HCT116 (cell line): Measurements from ENCODE around the gene ARHGAP42. TPM values are rescaled to one million over a fixed set of nuclear protein-coding genes. Genes with fewer than 3 reads are reported as not detected.

Experiments used
- ATAC-seq: fragments of 200-7000 bp; cut with Tn5 transposase; 2 replicates; pipeline ENCODE4 v1.9.1; 2020; ENCODE audit warnings: mild to moderate bottlenecking, moderate library complexity
- BruUV-seq: library from RNA; stranded (reverse); fragments of 400-500 nt; replicated peaks from 2 replicates; lab custom pipeline; 2021; lab: Mats Ljungman, UMichigan
- CTCF ChIA-PET: fragments of 300-600 bp; sonication (Branson Sonifier 250); formaldehyde crosslinking; loops from one replicate; lab custom pipeline; 2021; ENCODE audit warnings: antibody characterized with exemption; lab: Charles Lee
- POLR2A ChIA-PET: fragments of 300-600, 350-600 bp; sonication (Branson Sonifier 250); formaldehyde crosslinking; loops from one replicate; lab custom pipeline; 2021; ENCODE audit warnings: antibody characterized with exemption; lab: Charles Lee
- RAD21 ChIA-PET, 2 experiments: fragments of 300-600 bp; sonication (Branson Sonifier 250); formaldehyde crosslinking; loops; one replicate each; lab custom pipeline; 2023; ENCODE audit warnings: low total read pairs in 2 of 2; ENCODE audit not compliant: uncharacterized antibody in 2 of 2, unreplicated experiment in 2 of 2, low non-redundant PET in 1 of 2; lab: Charles Lee
- DNase-seq: peaks from one replicate; pipeline ENCODE4 v3.0.0-alpha.2; 2010; ENCODE audit warnings: low read depth, low spot score
- H2AFZ ChIP-seq: fragments of 200-600 bp; shearing (Covaris generic), sonication (generic); 2 replicates; pipeline ENCODE4 v1.6.1; 2017; ENCODE audit warnings: low read depth, mixed run types, mixed read lengths, antibody characterized with exemption, low read length; ENCODE audit not compliant: poor library complexity, severe bottlenecking
- H3K27ac ChIP-seq: 2 replicates; pipeline ENCODE4 v1.5.1; 2012; ENCODE audit warnings: low read depth, low read length
- H3K27me3 ChIP-seq: fragments of 200-600 bp; sonication (generic); 2 replicates; pipeline ENCODE4 v1.6.1; 2016; ENCODE audit warnings: mixed run types, low read length, mixed read lengths; ENCODE audit not compliant: insufficient read depth
- H3K36me3 ChIP-seq, 2 experiments: fragments of 200-500 bp in 1 of 2; fragments of 200-600 bp in 1 of 2; sonication (Bioruptor generic) in 1 of 2; sonication (generic) in 1 of 2; 2 replicates each; pipeline versions ENCODE4 v1.5.1 to v1.6.1; 2014 to 2016; ENCODE audit warnings: low read length in 2 of 2, inconsistent platforms in 1 of 2, mixed read lengths in 1 of 2, mixed run types in 1 of 2; ENCODE audit not compliant: insufficient read depth in 2 of 2, control insufficient read depth in 1 of 2
- H3K4me1 ChIP-seq, 2 experiments: fragments of 200-600 bp in 1 of 2; sonication (generic) in 1 of 2; 2 replicates each; pipeline versions ENCODE4 v1.5.1 to v1.6.1; 2012 to 2017; ENCODE audit warnings: low read length in 2 of 2, inconsistent platforms in 1 of 2, mild to moderate bottlenecking in 1 of 2, mixed read lengths in 1 of 2, mixed run types in 1 of 2, moderate library complexity in 1 of 2; ENCODE audit not compliant: insufficient read depth in 2 of 2, control insufficient read depth in 1 of 2
- H3K4me2 ChIP-seq: fragments of 200-600 bp; sonication (generic); 2 replicates; pipeline ENCODE4 v1.6.1; 2017; ENCODE audit warnings: mixed run types, low read length, mixed read lengths
- H3K4me3 ChIP-seq, 2 experiments: fragments of 200-600 bp in 1 of 2; sonication (generic) in 1 of 2; replicated peaks in 1 of 2; 2 replicates each; pipeline ENCODE4 v1.5.1; 2011 to 2016; ENCODE audit warnings: low read length in 2 of 2, control low read depth in 1 of 2, low read depth in 1 of 2, mild to moderate bottlenecking in 1 of 2, mixed read lengths in 1 of 2, mixed run types in 1 of 2
- H3K79me2 ChIP-seq: fragments of 200-600 bp; sonication (generic); 2 replicates; pipeline ENCODE4 v1.6.1; 2017; ENCODE audit warnings: mild to moderate bottlenecking, mixed run types, low read length, moderate library complexity, mixed read lengths; ENCODE audit not compliant: insufficient read depth
- H3K9ac ChIP-seq: fragments of 200-600 bp; sonication (generic); 2 replicates; pipeline ENCODE4 v1.6.1; 2016; ENCODE audit warnings: low read length, mixed read lengths
- H3K9me2 ChIP-seq: fragments of 200-600 bp; sonication (generic), shearing (Covaris generic); 2 replicates; pipeline ENCODE4 v1.6.1; 2017; ENCODE audit warnings: mixed run types, mild to moderate bottlenecking, moderate library complexity; ENCODE audit not compliant: insufficient read depth
- H3K9me3 ChIP-seq, 2 experiments: fragments of 200-500 bp in 1 of 2; fragments of 200-600 bp in 1 of 2; sonication (Bioruptor generic) in 1 of 2; sonication (generic) in 1 of 2; 2 replicates each; pipeline ENCODE4 v1.6.1; 2014 to 2017; ENCODE audit warnings: low read length in 2 of 2, mixed read lengths in 2 of 2, inconsistent platforms in 1 of 2, low read depth in 1 of 2, mild to moderate bottlenecking in 1 of 2, mixed run types in 1 of 2, moderate library complexity in 1 of 2; ENCODE audit not compliant: control insufficient read depth in 1 of 2, insufficient read depth in 1 of 2
- H4K20me1 ChIP-seq: fragments of 200-600 bp; sonication (generic), shearing (Covaris generic); 2 replicates; pipeline ENCODE4 v1.6.1; 2017; ENCODE audit warnings: mixed run types, mild to moderate bottlenecking, moderate library complexity; ENCODE audit not compliant: insufficient read depth
- CBX3 ChIP-seq: IDR thresholded peaks from 2 replicates; pipeline ENCODE4 v1.6.1; 2012; ENCODE audit warnings: low read depth
- CEBPB ChIP-seq: IDR thresholded peaks from 2 replicates; pipeline ENCODE4 v1.6.1; 2012; ENCODE audit warnings: low read depth
- CTCF ChIP-seq, 3 experiments: fragments of 200-600 bp in 1 of 3; sonication (generic) in 1 of 3; IDR thresholded peaks in 2 of 3; conservative IDR thresholded peaks in 1 of 3; 2 replicates each; pipeline ENCODE4 v1.5.1; 2012 to 2017; ENCODE audit warnings: low read depth in 2 of 3, low read length in 2 of 3, antibody characterized with exemption in 1 of 3, borderline replicate concordance in 1 of 3, control low read depth in 1 of 3, mild to moderate bottlenecking in 1 of 3, mixed read lengths in 1 of 3, mixed run types in 1 of 3, moderate library complexity in 1 of 3; ENCODE audit not compliant: insufficient read depth in 1 of 3
- EGR1 ChIP-seq: IDR thresholded peaks from 2 replicates; pipeline ENCODE4 v1.6.1; 2012; ENCODE audit warnings: low read depth
- ELF1 ChIP-seq: IDR thresholded peaks from 2 replicates; pipeline ENCODE4 v1.6.1; 2012; ENCODE audit warnings: low read depth, borderline replicate concordance
- EZH2phosphoT487 ChIP-seq: fragments of 200-600 bp; IDR thresholded peaks from 2 replicates; pipeline ENCODE4 v1.6.1; 2018; ENCODE audit warnings: antibody characterized with exemption, borderline replicate concordance
- FOSL1 ChIP-seq: IDR thresholded peaks from 2 replicates; pipeline ENCODE4 v1.6.1; 2012; ENCODE audit warnings: low read depth
- JUND ChIP-seq: IDR thresholded peaks from 2 replicates; pipeline ENCODE4 v1.6.1; 2012
- POLR2AphosphoS5 ChIP-seq: IDR thresholded peaks from 2 replicates; pipeline ENCODE4 v1.6.1; 2011; ENCODE audit warnings: mild to moderate bottlenecking, low read depth, low read length, moderate library complexity
- RAD21 ChIP-seq: IDR thresholded peaks from 2 replicates; pipeline ENCODE4 v1.6.1; 2012; ENCODE audit warnings: low read depth, mild to moderate bottlenecking
- SRF ChIP-seq: IDR thresholded peaks from 2 replicates; pipeline ENCODE4 v1.6.1; 2012; ENCODE audit warnings: low read depth
- TCF7L2 ChIP-seq: IDR thresholded peaks from 2 replicates; pipeline ENCODE4 v1.7.0; 2011; ENCODE audit warnings: borderline replicate concordance, inconsistent platforms; ENCODE audit not compliant: insufficient read depth, insufficient read length; ENCODE audit errors: extremely low read depth
- YY1 ChIP-seq: IDR thresholded peaks from 2 replicates; pipeline ENCODE4 v1.6.1; 2011; ENCODE audit warnings: low read length, low read depth, moderate library complexity, mild to moderate bottlenecking; ENCODE audit not compliant: insufficient replicate concordance; ENCODE audit errors: extremely low read depth
- ZBTB33 ChIP-seq: IDR thresholded peaks from 2 replicates; pipeline ENCODE4 v1.6.1; 2011; ENCODE audit warnings: mild to moderate bottlenecking, low read length, moderate library complexity; ENCODE audit not compliant: insufficient replicate concordance; ENCODE audit errors: extremely low read depth
- ZFX ChIP-seq: fragments of 450-650 bp; IDR thresholded peaks from 2 replicates; pipeline ENCODE4 v1.6.1; 2017
- ZNF274 ChIP-seq: fragments of 200-500 bp; sonication (Bioruptor generic); IDR thresholded peaks from 2 replicates; pipeline ENCODE4 v1.6.1; 2014; ENCODE audit warnings: mild to moderate bottlenecking, low read depth, low read length, inconsistent platforms
- intact Hi-C: fragments of 100-400 bp; cut with micrococcal nuclease; formaldehyde crosslinking; loops from 2 replicates; pipeline ENCODE4 v1.10.0; 2022
- total RNA-seq: library from RNA; stranded (reverse); gene quantifications from one replicate; pipeline ENCODE4 v1.2.1, GENCODE V29; 2021; ENCODE audit not compliant: unreplicated experiment
- TF ChIP-seq, protein P1 (sequence below): IDR thresholded peaks from 2 replicates; pipeline ENCODE4 v1.6.1; 2012
- TF ChIP-seq, protein P2 (sequence below): IDR thresholded peaks from 2 replicates; pipeline ENCODE4 v1.6.1; 2012; ENCODE audit warnings: low read depth

Gene ARHGAP42
- total RNA-seq, 1 experiment from 2014 or later: 12.3 TPM

DNA sequence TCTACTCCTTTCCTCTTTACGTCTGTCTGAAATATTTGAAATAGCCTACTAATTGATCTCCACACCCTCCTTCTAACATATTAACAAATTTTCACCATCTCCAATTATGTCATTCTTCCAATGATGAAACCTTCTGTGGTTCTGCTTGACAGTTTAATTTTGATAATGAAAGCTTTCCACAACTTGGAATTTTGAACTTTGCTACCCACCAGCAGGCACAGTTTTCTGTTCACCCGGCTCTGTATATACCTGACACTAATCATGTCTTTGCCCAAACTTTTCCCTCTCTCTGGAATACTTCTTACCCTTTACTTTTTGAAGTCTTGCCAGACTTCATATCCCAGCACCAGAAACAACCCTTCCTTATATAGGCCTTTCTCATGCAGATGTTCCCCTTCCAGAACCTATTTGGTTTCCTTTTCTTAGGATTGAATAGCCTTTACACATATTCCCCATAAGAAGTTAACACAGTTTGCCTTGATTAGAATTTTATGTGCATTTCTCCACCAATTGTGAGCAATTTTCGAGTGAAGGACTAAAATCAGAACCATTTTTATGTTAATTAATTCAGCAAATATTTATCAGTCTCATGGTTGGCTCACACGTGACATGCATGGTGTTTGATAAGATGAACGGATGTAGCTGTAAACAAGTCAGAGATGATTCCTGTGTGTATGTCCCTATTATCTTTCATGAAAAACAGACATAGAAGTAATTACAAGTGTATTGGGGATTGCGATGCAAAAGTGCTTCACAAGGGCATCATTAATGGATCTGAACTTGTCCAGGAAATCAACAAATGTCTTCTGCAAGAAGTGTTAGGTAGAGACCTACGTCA is 173.4 kb downstream of the ARHGAP42 start:
- H3K79me2 ChIP-seq: no peaks in the 10 kb centered on the region
- peaks cover 0 to 11% of the 10 kb centered on the region in 2 experiments; a peak in 2 of 4 replicates for H3K4me1 ChIP-seq
- H4K20me1 ChIP-seq: no peaks in the 10 kb centered on the region
- POLR2A ChIA-PET: no interaction called here
- H2AFZ ChIP-seq: no peak overlapping the region
- H3K9me2 ChIP-seq: no peaks in the 10 kb centered on the region
- CTCF ChIA-PET: no interaction called here
- H3K4me2 ChIP-seq: no peak overlapping the region; the same call in 1 of the 2 replicates
- H3K27me3 ChIP-seq: no peaks in the 10 kb centered on the region
- intact Hi-C loops: no loop called here
- RAD21 ChIA-PET: no interaction called here
- no peaks in the 10 kb centered on the region for H3K36me3 ChIP-seq
- ATAC-seq: no peak
- BruUV-seq: no TSS peak
- no peak for TF ChIP-seq POLR2AphosphoS5
- no peak for TF ChIP-seq SRF
- no peak for TF ChIP-seq ZFX
- no peak for TF ChIP-seq CBX3
- TF ChIP-seq EGR1: no peak
- TF ChIP-seq, protein P1, sequence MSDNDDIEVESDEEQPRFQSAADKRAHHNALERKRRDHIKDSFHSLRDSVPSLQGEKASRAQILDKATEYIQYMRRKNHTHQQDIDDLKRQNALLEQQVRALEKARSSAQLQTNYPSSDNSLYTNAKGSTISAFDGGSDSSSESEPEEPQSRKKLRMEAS: no peak
- no peak for TF ChIP-seq RAD21
- TF ChIP-seq EZH2phosphoT487: no peak
- TF ChIP-seq FOSL1: no peak
- no peak for TF ChIP-seq YY1
- no peak for TF ChIP-seq ELF1
- TF ChIP-seq, protein P2, sequence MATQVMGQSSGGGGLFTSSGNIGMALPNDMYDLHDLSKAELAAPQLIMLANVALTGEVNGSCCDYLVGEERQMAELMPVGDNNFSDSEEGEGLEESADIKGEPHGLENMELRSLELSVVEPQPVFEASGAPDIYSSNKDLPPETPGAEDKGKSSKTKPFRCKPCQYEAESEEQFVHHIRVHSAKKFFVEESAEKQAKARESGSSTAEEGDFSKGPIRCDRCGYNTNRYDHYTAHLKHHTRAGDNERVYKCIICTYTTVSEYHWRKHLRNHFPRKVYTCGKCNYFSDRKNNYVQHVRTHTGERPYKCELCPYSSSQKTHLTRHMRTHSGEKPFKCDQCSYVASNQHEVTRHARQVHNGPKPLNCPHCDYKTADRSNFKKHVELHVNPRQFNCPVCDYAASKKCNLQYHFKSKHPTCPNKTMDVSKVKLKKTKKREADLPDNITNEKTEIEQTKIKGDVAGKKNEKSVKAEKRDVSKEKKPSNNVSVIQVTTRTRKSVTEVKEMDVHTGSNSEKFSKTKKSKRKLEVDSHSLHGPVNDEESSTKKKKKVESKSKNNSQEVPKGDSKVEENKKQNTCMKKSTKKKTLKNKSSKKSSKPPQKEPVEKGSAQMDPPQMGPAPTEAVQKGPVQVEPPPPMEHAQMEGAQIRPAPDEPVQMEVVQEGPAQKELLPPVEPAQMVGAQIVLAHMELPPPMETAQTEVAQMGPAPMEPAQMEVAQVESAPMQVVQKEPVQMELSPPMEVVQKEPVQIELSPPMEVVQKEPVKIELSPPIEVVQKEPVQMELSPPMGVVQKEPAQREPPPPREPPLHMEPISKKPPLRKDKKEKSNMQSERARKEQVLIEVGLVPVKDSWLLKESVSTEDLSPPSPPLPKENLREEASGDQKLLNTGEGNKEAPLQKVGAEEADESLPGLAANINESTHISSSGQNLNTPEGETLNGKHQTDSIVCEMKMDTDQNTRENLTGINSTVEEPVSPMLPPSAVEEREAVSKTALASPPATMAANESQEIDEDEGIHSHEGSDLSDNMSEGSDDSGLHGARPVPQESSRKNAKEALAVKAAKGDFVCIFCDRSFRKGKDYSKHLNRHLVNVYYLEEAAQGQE: no peak
- TF ChIP-seq TCF7L2: no peak
- TF ChIP-seq CTCF (IDR thresholded peaks at IDR 0.05 in 2 of 3, conservative IDR thresholded peaks at IDR 0.05 in 1 of 3; ENCODE audit: borderline replicate concordance in 1 of 3, insufficient read depth in 1 of 3, low read depth in 2 of 3, low read length in 2 of 3): no peak
- no peak for TF ChIP-seq CEBPB
- no peak for TF ChIP-seq ZBTB33
- TF ChIP-seq ZNF274: no peak
- no peak for TF ChIP-seq JUND
- TF ChIP-seq, all 23 proteins: peak for 0
- H3K9me3 ChIP-seq: no peaks in the 10 kb centered on the region
- no peak overlapping the region for H3K4me3 ChIP-seq
- no peak for DNase-seq
- no peak overlapping the region for H3K9ac ChIP-seq
- no peak overlapping the region for H3K27ac ChIP-seq
